NT2/D1 (cell line): ENCODE data around the gene PIK3R3.
A peak's percentile ranks its signal among the peaks of the same experiment; 100 is the strongest.
"Not testable (repeated sequence)": the region's sequence is repeated elsewhere in the genome, so short reads cannot be mapped to it uniquely, and the experiment has no call there.

Source experiments
- DNase-seq: peaks from one replicate; pipeline ENCODE4 v3.0.0-alpha.2; 2011; ENCODE audit warnings: low read depth, low spot score
- H3K27me3 ChIP-seq: 2 replicates; pipeline ENCODE4 v1.6.0; 2011; ENCODE audit warnings: mild to moderate bottlenecking; ENCODE audit not compliant: insufficient read length, insufficient read depth
- H3K36me3 ChIP-seq: 2 replicates; pipeline ENCODE4 v1.6.1; 2011; ENCODE audit warnings: mild to moderate bottlenecking, low read length, mixed read lengths; ENCODE audit not compliant: insufficient read depth, insufficient read length
- H3K4me1 ChIP-seq: 2 replicates; pipeline ENCODE4 v1.5.1; 2011; ENCODE audit not compliant: insufficient read depth, insufficient read length
- H3K4me3 ChIP-seq: 2 replicates; pipeline ENCODE4 v1.5.1; 2011; ENCODE audit warnings: low read depth; ENCODE audit not compliant: insufficient read length
- H3K9ac ChIP-seq: 2 replicates; pipeline ENCODE4 v1.6.0; 2011; ENCODE audit warnings: low read depth; ENCODE audit not compliant: insufficient read length
- H3K9me3 ChIP-seq: 2 replicates; pipeline ENCODE4 v1.5.1; 2011; ENCODE audit warnings: mild to moderate bottlenecking, low read length; ENCODE audit not compliant: insufficient read depth
- SUZ12 ChIP-seq: IDR thresholded peaks from 2 replicates; pipeline ENCODE4 v1.6.1; 2011; ENCODE audit not compliant: insufficient read length, insufficient read depth; ENCODE audit errors: extremely low read depth
- YY1 ChIP-seq: IDR thresholded peaks from 2 replicates; pipeline ENCODE4 v1.6.1; 2011; ENCODE audit not compliant: insufficient read length, insufficient read depth
- ZNF274 ChIP-seq: IDR thresholded peaks from 2 replicates; pipeline ENCODE4 v1.6.1; 2011; ENCODE audit warnings: mild to moderate bottlenecking, low read depth, low read length

Gene PIK3R3

DNA sequence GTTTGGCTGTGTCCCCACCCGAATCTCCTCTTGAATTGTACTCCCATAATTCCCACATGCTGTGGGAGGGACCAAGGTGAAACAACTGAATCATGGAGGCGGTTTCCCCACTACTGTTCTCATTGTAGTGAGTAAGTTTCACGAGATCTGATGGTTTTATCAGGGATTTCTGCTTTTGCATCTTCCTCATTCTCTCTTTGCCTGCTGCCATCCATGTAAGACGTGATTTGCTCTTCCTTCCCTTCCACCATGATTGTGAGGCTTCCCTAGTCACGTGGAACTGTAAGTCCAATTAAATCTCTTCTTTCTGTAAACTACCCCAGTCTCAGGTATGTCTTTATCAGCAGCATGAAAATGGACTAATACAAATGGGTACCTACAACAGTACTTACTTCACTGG is 73.5 kb downstream of the PIK3R3 start:
- H3K4me3 ChIP-seq = no peak overlapping the region
- H3K36me3 ChIP-seq = peaks cover 16% of the 10 kb centered on the region
- TF ChIP-seq ZNF274 (no peak), SUZ12 (no peak), YY1 (no peak)
- peaks cover 19% of the 10 kb centered on the region; the same call in 1 of the 2 replicates for H3K9me3 ChIP-seq
- no peak overlapping the region for H3K9ac ChIP-seq
- no peaks in the 10 kb centered on the region for H3K27me3 ChIP-seq
- H3K4me1 ChIP-seq = no peaks in the 10 kb centered on the region
- no peak for DNase-seq

DNA sequence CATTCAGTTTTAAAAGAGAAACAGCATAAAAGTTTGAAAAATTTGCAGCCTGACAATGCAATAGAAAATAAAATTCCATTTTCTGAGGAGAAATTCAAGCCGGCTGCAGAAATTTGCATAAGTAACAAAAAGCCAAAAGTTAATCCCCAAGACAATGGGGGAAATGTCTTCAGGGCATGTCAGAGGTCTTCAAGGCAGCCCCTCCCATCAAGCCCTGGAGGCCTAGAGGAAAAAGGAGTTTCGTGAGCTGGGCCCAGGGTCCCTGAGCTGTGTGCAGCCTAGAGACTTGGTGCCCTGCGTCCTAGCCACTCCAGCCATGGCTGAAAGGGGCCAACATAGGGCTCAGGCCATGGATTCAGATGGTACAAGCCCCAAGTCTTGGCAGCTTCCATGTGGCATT is 74.6 kb downstream of the PIK3R3 start:
- Histone ChIP-seq H3K9me3 (peaks cover 19% of the 10 kb centered on the region; the same call in 1 of the 2 replicates), H3K4me1 (no peaks in the 10 kb centered on the region), H3K36me3 (peaks cover 16% of the 10 kb centered on the region), H3K9ac (no peak overlapping the region), H3K4me3 (no peak overlapping the region), H3K27me3 (no peaks in the 10 kb centered on the region)
- TF ChIP-seq ZNF274 (no peak), YY1 (no peak), SUZ12 (no peak)
- DNase-seq = no peak

DNA sequence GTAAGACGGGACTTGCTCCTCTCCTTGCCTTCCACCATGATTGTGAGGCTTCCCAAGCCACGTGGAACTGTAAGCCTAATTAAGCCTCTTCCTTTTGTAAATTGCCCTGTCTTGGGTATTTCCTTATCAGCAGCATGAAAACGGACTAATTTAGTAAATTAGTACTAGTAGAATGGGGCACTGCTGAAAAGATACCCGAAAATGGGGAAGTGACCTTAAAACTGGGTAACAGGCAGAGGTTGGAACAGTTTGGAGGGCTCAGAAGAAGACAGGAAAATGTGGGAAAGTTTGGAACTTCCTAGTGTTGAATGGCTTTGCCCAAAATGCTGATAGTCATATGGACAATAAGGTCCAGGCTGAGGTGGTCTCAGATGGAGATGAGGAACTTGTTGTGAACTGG is 75.2 kb downstream of the PIK3R3 start:
- H3K9ac ChIP-seq, DNase-seq, H3K4me3 ChIP-seq, H3K27me3 ChIP-seq, H3K4me1 ChIP-seq: not testable (repeated sequence)
- peaks cover 16% of the 10 kb centered on the region for H3K36me3 ChIP-seq
- peaks cover 19% of the 10 kb centered on the region; the same call in 1 of the 2 replicates for H3K9me3 ChIP-seq

DNA sequence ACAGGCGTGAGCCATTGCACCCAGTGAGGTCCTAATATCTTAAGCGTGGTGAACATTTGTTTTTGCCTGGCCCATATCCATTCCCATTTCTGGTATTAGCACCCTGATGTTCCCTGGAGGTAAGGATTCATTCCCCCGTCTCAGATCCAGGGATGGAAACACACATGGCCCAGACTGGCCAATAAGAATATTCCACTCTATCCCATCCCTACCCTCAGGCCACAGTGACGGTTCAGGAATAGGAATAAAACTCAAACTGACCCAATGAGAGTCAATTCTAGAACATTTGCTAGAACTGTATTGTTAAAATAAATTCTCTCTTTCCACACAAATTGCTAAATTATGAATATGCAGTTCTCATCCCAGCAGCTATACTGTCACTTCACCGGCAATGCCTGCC is 76.1 kb downstream of the PIK3R3 start:
- Histone ChIP-seq H3K27me3 (no peaks in the 10 kb centered on the region), H3K36me3 (peaks cover 11% of the 10 kb centered on the region), H3K9ac (no peak overlapping the region), H3K4me3 (no peak overlapping the region), H3K9me3 (peaks cover 19% of the 10 kb centered on the region; the same call in 1 of the 2 replicates), H3K4me1 (no peaks in the 10 kb centered on the region)
- no peak for DNase-seq
- no peak for TF ChIP-seq SUZ12
- TF ChIP-seq YY1 = no peak
- TF ChIP-seq ZNF274 = no peak

DNA sequence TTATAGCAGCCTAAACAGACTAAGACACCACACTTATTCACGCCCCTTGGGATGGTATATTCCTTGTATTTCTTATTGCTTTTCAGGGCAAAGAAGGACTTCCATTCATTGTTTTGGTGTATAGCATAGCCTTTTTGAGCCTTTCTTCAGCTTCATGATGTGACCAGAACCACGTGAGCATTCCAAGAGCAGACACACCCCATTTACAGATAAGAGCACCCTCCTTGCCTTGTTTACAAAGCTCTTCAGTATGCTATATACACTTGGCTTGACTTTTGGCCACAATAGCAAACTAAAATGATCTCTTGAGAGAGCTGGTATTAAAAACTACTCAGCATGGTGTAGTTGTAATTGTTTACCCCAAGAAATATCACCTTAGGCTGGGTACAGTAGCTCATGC is 78.7 kb downstream of the PIK3R3 start:
- Histone ChIP-seq H3K9me3 (peaks cover 11% of the 10 kb centered on the region; the same call in 1 of the 2 replicates), H3K4me1 (no peaks in the 10 kb centered on the region), H3K9ac (no peak overlapping the region), H3K4me3 (no peak overlapping the region), H3K27me3 (no peaks in the 10 kb centered on the region), H3K36me3 (peaks cover under 1% of the 10 kb centered on the region)
- TF ChIP-seq YY1 (no peak), ZNF274 (no peak), SUZ12 (no peak)
- DNase-seq = no peak

DNA sequence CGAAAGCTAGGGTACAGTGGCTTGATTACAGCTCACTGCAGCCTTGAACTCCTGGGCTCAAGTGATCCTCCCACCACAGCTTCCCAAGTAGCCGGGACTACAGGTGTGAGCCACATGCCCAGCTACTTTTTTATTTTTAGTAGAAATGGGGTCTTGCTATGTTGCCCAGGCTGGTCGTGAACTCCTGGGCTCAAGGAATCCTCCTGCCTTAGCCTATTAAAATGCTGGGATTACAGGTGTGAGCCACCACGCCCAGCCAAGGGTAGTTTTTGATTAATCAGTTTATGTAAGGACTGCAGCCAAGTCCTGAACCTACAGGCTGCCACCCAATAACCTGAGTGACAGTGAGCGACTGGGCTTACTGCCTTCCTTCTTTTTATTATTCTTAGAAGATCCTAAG is 88.3 kb downstream of the PIK3R3 start:
- no peak for TF ChIP-seq SUZ12
- TF ChIP-seq YY1 = no peak
- TF ChIP-seq ZNF274 = no peak
- Histone ChIP-seq H3K4me3 (no peak overlapping the region), H3K9me3 (no peaks in the 10 kb centered on the region), H3K27me3 (peaks cover 10% of the 10 kb centered on the region), H3K4me1 (peaks cover 7% of the 10 kb centered on the region), H3K9ac (no peak overlapping the region), H3K36me3 (peaks cover 12% of the 10 kb centered on the region)
- DNase-seq = no peak

DNA sequence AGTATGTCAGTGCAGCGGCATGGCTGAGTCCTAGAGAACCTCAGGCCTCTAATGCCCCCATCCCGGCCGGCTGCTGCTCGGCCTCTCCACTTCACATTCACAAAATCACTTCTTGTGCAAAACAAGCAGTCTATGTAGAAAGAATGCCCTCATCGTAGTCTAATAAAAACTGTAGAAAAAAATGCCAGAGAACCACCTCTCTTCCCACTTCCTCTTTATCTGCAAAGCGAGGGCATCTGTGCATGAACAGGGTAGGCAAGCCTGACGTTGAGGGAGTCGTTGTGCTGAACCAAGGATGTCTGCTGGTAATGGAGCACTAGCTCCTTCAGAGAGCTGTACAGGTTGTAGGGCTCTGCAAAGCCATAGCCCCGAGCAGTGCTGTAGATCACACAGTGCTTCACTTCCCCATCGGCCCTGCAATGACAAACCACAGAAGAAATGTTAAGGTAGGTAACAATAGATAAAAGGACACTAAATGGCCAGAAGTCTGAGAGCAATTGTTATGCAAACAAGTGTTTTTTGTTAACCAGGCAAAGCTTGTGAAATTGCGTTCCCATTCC is 88.9 kb downstream of the PIK3R3 start:
- DNase-seq = peak; percentile 95
- Histone ChIP-seq H3K36me3 (peaks cover 12% of the 10 kb centered on the region), H3K4me1 (peaks cover 7% of the 10 kb centered on the region), H3K27me3 (peaks cover 10% of the 10 kb centered on the region), H3K9ac (no peak overlapping the region), H3K4me3 (no peak overlapping the region), H3K9me3 (no peaks in the 10 kb centered on the region)
- TF ChIP-seq SUZ12 (no peak), YY1 (no peak), ZNF274 (no peak)
